HCT116 (cell line): Measurements from ENCODE around the gene TIPARP. TPM values are rescaled to one million over a fixed set of nuclear protein-coding genes. Genes with fewer than 3 reads are reported as not detected.

ENCODE experiments used
- ATAC-seq: fragments of 200-7000 bp; cut with Tn5 transposase; 2 replicates; pipeline ENCODE4 v1.9.1; 2020; ENCODE audit warnings: mild to moderate bottlenecking, moderate library complexity
- BruUV-seq: library from RNA; stranded (reverse); fragments of 400-500 nt; replicated peaks from 2 replicates; lab custom pipeline; 2021; lab: Mats Ljungman, UMichigan
- CTCF ChIA-PET: fragments of 300-600 bp; sonication (Branson Sonifier 250); formaldehyde crosslinking; loops from one replicate; lab custom pipeline; 2021; ENCODE audit warnings: antibody characterized with exemption; lab: Charles Lee
- POLR2A ChIA-PET: fragments of 300-600, 350-600 bp; sonication (Branson Sonifier 250); formaldehyde crosslinking; loops from one replicate; lab custom pipeline; 2021; ENCODE audit warnings: antibody characterized with exemption; lab: Charles Lee
- RAD21 ChIA-PET, 2 experiments: fragments of 300-600 bp; sonication (Branson Sonifier 250); formaldehyde crosslinking; loops; one replicate each; lab custom pipeline; 2023; ENCODE audit warnings: low total read pairs in 2 of 2; ENCODE audit not compliant: uncharacterized antibody in 2 of 2, unreplicated experiment in 2 of 2, low non-redundant PET in 1 of 2; lab: Charles Lee
- DNase-seq: peaks from one replicate; pipeline ENCODE4 v3.0.0-alpha.2; 2010; ENCODE audit warnings: low read depth, low spot score
- H2AFZ ChIP-seq: fragments of 200-600 bp; shearing (Covaris generic), sonication (generic); 2 replicates; pipeline ENCODE4 v1.6.1; 2017; ENCODE audit warnings: low read depth, mixed run types, mixed read lengths, antibody characterized with exemption, low read length; ENCODE audit not compliant: poor library complexity, severe bottlenecking
- H3K27ac ChIP-seq: 2 replicates; pipeline ENCODE4 v1.5.1; 2012; ENCODE audit warnings: low read depth, low read length
- H3K27me3 ChIP-seq: fragments of 200-600 bp; sonication (generic); 2 replicates; pipeline ENCODE4 v1.6.1; 2016; ENCODE audit warnings: mixed run types, low read length, mixed read lengths; ENCODE audit not compliant: insufficient read depth
- H3K36me3 ChIP-seq, 2 experiments: fragments of 200-500 bp in 1 of 2; fragments of 200-600 bp in 1 of 2; sonication (Bioruptor generic) in 1 of 2; sonication (generic) in 1 of 2; 2 replicates each; pipeline versions ENCODE4 v1.5.1 to v1.6.1; 2014 to 2016; ENCODE audit warnings: low read length in 2 of 2, inconsistent platforms in 1 of 2, mixed read lengths in 1 of 2, mixed run types in 1 of 2; ENCODE audit not compliant: insufficient read depth in 2 of 2, control insufficient read depth in 1 of 2
- H3K4me1 ChIP-seq, 2 experiments: fragments of 200-600 bp in 1 of 2; sonication (generic) in 1 of 2; 2 replicates each; pipeline versions ENCODE4 v1.5.1 to v1.6.1; 2012 to 2017; ENCODE audit warnings: low read length in 2 of 2, inconsistent platforms in 1 of 2, mild to moderate bottlenecking in 1 of 2, mixed read lengths in 1 of 2, mixed run types in 1 of 2, moderate library complexity in 1 of 2; ENCODE audit not compliant: insufficient read depth in 2 of 2, control insufficient read depth in 1 of 2
- H3K4me2 ChIP-seq: fragments of 200-600 bp; sonication (generic); 2 replicates; pipeline ENCODE4 v1.6.1; 2017; ENCODE audit warnings: mixed run types, low read length, mixed read lengths
- H3K4me3 ChIP-seq, 2 experiments: fragments of 200-600 bp in 1 of 2; sonication (generic) in 1 of 2; replicated peaks in 1 of 2; 2 replicates each; pipeline ENCODE4 v1.5.1; 2011 to 2016; ENCODE audit warnings: low read length in 2 of 2, control low read depth in 1 of 2, low read depth in 1 of 2, mild to moderate bottlenecking in 1 of 2, mixed read lengths in 1 of 2, mixed run types in 1 of 2
- H3K79me2 ChIP-seq: fragments of 200-600 bp; sonication (generic); 2 replicates; pipeline ENCODE4 v1.6.1; 2017; ENCODE audit warnings: mild to moderate bottlenecking, mixed run types, low read length, moderate library complexity, mixed read lengths; ENCODE audit not compliant: insufficient read depth
- H3K9ac ChIP-seq: fragments of 200-600 bp; sonication (generic); 2 replicates; pipeline ENCODE4 v1.6.1; 2016; ENCODE audit warnings: low read length, mixed read lengths
- H3K9me2 ChIP-seq: fragments of 200-600 bp; sonication (generic), shearing (Covaris generic); 2 replicates; pipeline ENCODE4 v1.6.1; 2017; ENCODE audit warnings: mixed run types, mild to moderate bottlenecking, moderate library complexity; ENCODE audit not compliant: insufficient read depth
- H3K9me3 ChIP-seq, 2 experiments: fragments of 200-500 bp in 1 of 2; fragments of 200-600 bp in 1 of 2; sonication (Bioruptor generic) in 1 of 2; sonication (generic) in 1 of 2; 2 replicates each; pipeline ENCODE4 v1.6.1; 2014 to 2017; ENCODE audit warnings: low read length in 2 of 2, mixed read lengths in 2 of 2, inconsistent platforms in 1 of 2, low read depth in 1 of 2, mild to moderate bottlenecking in 1 of 2, mixed run types in 1 of 2, moderate library complexity in 1 of 2; ENCODE audit not compliant: control insufficient read depth in 1 of 2, insufficient read depth in 1 of 2
- H4K20me1 ChIP-seq: fragments of 200-600 bp; sonication (generic), shearing (Covaris generic); 2 replicates; pipeline ENCODE4 v1.6.1; 2017; ENCODE audit warnings: mixed run types, mild to moderate bottlenecking, moderate library complexity; ENCODE audit not compliant: insufficient read depth
- CEBPB ChIP-seq: IDR thresholded peaks from 2 replicates; pipeline ENCODE4 v1.6.1; 2012; ENCODE audit warnings: low read depth
- CTCF ChIP-seq, 3 experiments: fragments of 200-600 bp in 1 of 3; sonication (generic) in 1 of 3; IDR thresholded peaks in 2 of 3; conservative IDR thresholded peaks in 1 of 3; 2 replicates each; pipeline ENCODE4 v1.5.1; 2012 to 2017; ENCODE audit warnings: low read depth in 2 of 3, low read length in 2 of 3, antibody characterized with exemption in 1 of 3, borderline replicate concordance in 1 of 3, control low read depth in 1 of 3, mild to moderate bottlenecking in 1 of 3, mixed read lengths in 1 of 3, mixed run types in 1 of 3, moderate library complexity in 1 of 3; ENCODE audit not compliant: insufficient read depth in 1 of 3
- ELF1 ChIP-seq: IDR thresholded peaks from 2 replicates; pipeline ENCODE4 v1.6.1; 2012; ENCODE audit warnings: low read depth, borderline replicate concordance
- EZH2 ChIP-seq: fragments of 200-600 bp; sonication (generic); IDR thresholded peaks from 2 replicates; pipeline ENCODE4 v1.6.1; 2017; ENCODE audit warnings: antibody characterized with exemption, mixed run types
- FOSL1 ChIP-seq: IDR thresholded peaks from 2 replicates; pipeline ENCODE4 v1.6.1; 2012; ENCODE audit warnings: low read depth
- JUND ChIP-seq: IDR thresholded peaks from 2 replicates; pipeline ENCODE4 v1.6.1; 2012
- MAX ChIP-seq: IDR thresholded peaks from 2 replicates; pipeline ENCODE4 v1.6.1; 2012
- POLR2A ChIP-seq: IDR thresholded peaks from 2 replicates; pipeline ENCODE4 v1.7.0; 2011; ENCODE audit warnings: borderline replicate concordance; ENCODE audit not compliant: insufficient read depth, insufficient read length; ENCODE audit errors: extremely low read depth
- POLR2AphosphoS5 ChIP-seq: IDR thresholded peaks from 2 replicates; pipeline ENCODE4 v1.6.1; 2011; ENCODE audit warnings: mild to moderate bottlenecking, low read depth, low read length, moderate library complexity
- SP1 ChIP-seq: IDR thresholded peaks from 2 replicates; pipeline ENCODE4 v1.6.1; 2012; ENCODE audit warnings: low read depth
- SRF ChIP-seq: IDR thresholded peaks from 2 replicates; pipeline ENCODE4 v1.6.1; 2012; ENCODE audit warnings: low read depth
- TCF7L2 ChIP-seq: IDR thresholded peaks from 2 replicates; pipeline ENCODE4 v1.7.0; 2011; ENCODE audit warnings: borderline replicate concordance, inconsistent platforms; ENCODE audit not compliant: insufficient read depth, insufficient read length; ENCODE audit errors: extremely low read depth
- ZFX ChIP-seq: fragments of 450-650 bp; IDR thresholded peaks from 2 replicates; pipeline ENCODE4 v1.6.1; 2017
- ZNF274 ChIP-seq: fragments of 200-500 bp; sonication (Bioruptor generic); IDR thresholded peaks from 2 replicates; pipeline ENCODE4 v1.6.1; 2014; ENCODE audit warnings: mild to moderate bottlenecking, low read depth, low read length, inconsistent platforms
- intact Hi-C: fragments of 100-400 bp; cut with micrococcal nuclease; formaldehyde crosslinking; loops from 2 replicates; pipeline ENCODE4 v1.10.0; 2022
- total RNA-seq: library from RNA; stranded (reverse); gene quantifications from one replicate; pipeline ENCODE4 v1.2.1, GENCODE V29; 2021; ENCODE audit not compliant: unreplicated experiment
- TF ChIP-seq, protein P1 (sequence below): IDR thresholded peaks from 2 replicates; pipeline ENCODE4 v1.6.1; 2012
- TF ChIP-seq, protein P2 (sequence below): IDR thresholded peaks from 2 replicates; pipeline ENCODE4 v1.6.1; 2012; ENCODE audit warnings: low read depth

TIPARP gene
- total RNA-seq, 1 experiment from 2014 or later = 51.3 TPM

DNA sequence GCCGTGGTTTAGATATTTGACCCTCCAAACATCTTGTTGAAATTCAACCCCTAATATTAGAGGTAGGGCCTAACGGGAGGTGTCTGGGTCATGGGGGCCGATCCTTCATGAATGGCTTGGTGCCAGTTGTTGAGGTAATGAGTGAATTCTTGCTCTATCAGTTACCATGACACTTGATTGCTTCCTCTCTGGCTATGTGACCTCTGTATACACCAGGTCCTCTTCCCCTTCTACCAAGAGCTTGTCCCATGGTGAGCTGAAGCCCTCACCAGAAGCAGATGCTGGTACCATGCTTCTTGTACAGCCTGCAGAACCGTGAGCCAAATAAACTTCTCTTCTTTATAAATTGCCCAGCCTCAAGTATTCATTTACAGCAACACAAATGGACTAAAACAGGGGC is 41.8 kb upstream of the TIPARP start (continued):
- TF ChIP-seq ELF1 = no peak
- TF ChIP-seq TCF7L2 = no peak
- no peak for TF ChIP-seq ZFX

DNA sequence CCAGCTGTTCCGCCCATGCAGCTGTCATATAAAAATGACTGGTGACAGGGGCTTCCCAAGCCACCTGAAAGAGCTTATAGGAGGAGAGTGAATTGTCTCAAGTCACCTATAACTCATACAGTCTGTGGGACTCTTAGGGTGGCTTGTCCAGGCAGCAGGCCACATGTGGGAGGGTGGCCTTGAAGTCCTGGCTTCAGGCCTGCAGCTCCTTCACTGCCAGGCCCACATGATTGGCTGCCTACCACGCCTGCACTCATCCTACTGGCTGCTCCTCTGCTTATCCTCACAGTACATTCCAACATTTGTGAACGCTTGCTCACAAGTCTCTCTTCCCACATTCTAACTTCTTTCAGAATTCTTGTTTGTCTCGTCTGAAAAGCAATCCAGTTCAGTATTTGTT is 41.1 kb upstream of the TIPARP start:
- no peak overlapping the region for H3K9ac ChIP-seq
- H2AFZ ChIP-seq = no peak overlapping the region
- ChIA-PET CTCF (no interaction called here), POLR2A (no interaction called here), RAD21 (no interaction called here)
- no peak for DNase-seq
- H3K4me2 ChIP-seq = no peak overlapping the region
- no peaks in the 10 kb centered on the region for H3K36me3 ChIP-seq
- peaks cover 16 to 32% of the 10 kb centered on the region in 2 experiments for H3K4me1 ChIP-seq
- TF ChIP-seq, protein P1, sequence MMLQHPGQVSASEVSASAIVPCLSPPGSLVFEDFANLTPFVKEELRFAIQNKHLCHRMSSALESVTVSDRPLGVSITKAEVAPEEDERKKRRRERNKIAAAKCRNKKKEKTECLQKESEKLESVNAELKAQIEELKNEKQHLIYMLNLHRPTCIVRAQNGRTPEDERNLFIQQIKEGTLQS = no peak
- TF ChIP-seq CTCF (IDR thresholded peaks at IDR 0.05 in 2 of 3, conservative IDR thresholded peaks at IDR 0.05 in 1 of 3; ENCODE audit: borderline replicate concordance in 1 of 3, insufficient read depth in 1 of 3, low read depth in 2 of 3, low read length in 2 of 3) (no peak), POLR2A (no peak), CEBPB (no peak), EZH2 (no peak), MAX (no peak), ZNF274 (no peak), SRF (no peak), POLR2AphosphoS5 (no peak), TCF7L2 (no peak), JUND (no peak), SP1 (no peak), FOSL1 (no peak)
- TF ChIP-seq, protein P2, sequence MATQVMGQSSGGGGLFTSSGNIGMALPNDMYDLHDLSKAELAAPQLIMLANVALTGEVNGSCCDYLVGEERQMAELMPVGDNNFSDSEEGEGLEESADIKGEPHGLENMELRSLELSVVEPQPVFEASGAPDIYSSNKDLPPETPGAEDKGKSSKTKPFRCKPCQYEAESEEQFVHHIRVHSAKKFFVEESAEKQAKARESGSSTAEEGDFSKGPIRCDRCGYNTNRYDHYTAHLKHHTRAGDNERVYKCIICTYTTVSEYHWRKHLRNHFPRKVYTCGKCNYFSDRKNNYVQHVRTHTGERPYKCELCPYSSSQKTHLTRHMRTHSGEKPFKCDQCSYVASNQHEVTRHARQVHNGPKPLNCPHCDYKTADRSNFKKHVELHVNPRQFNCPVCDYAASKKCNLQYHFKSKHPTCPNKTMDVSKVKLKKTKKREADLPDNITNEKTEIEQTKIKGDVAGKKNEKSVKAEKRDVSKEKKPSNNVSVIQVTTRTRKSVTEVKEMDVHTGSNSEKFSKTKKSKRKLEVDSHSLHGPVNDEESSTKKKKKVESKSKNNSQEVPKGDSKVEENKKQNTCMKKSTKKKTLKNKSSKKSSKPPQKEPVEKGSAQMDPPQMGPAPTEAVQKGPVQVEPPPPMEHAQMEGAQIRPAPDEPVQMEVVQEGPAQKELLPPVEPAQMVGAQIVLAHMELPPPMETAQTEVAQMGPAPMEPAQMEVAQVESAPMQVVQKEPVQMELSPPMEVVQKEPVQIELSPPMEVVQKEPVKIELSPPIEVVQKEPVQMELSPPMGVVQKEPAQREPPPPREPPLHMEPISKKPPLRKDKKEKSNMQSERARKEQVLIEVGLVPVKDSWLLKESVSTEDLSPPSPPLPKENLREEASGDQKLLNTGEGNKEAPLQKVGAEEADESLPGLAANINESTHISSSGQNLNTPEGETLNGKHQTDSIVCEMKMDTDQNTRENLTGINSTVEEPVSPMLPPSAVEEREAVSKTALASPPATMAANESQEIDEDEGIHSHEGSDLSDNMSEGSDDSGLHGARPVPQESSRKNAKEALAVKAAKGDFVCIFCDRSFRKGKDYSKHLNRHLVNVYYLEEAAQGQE = no peak
- no peaks in the 10 kb centered on the region for H3K9me3 ChIP-seq
- H3K4me3 ChIP-seq = no peak overlapping the region
- no peaks in the 10 kb centered on the region for H3K27me3 ChIP-seq
- no peak overlapping the region for H3K27ac ChIP-seq
- no peaks in the 10 kb centered on the region for H3K79me2 ChIP-seq
- no peak for ATAC-seq
- no TSS peak for BruUV-seq
- intact Hi-C loops = no loop called here
- no peaks in the 10 kb centered on the region for H4K20me1 ChIP-seq
- H3K9me2 ChIP-seq = no peaks in the 10 kb centered on the region
